Testis (tissue), 3 donors: ENCODE measurements around the gene LRRC7. TPM values are rescaled to one million over a fixed set of nuclear protein-coding genes. Genes with fewer than 3 reads are reported as not detected.
"Not testable (repeated sequence)": the region's sequence is repeated elsewhere in the genome, so short reads cannot be mapped to it uniquely, and the experiment has no call there.

Source experiments
- DNase-seq: peaks from one replicate; pipeline ENCODE4 v3.0.0-alpha.2; 2019
- H3K27ac ChIP-seq, 2 donors: fragments of 200-600 bp; sonication (generic); one replicate each; pipeline ENCODE4 v1.5.1; 2019
- H3K27me3 ChIP-seq: fragments of 200-600 bp; sonication (generic); one replicate; pipeline ENCODE4 v1.5.1; 2019
- H3K36me3 ChIP-seq: fragments of 200-600 bp; sonication (generic); one replicate; pipeline ENCODE4 v1.5.1; 2017; ENCODE audit warnings: low read depth; ENCODE audit errors: missing control alignments
- H3K4me1 ChIP-seq: fragments of 200-600 bp; sonication (generic); one replicate; pipeline ENCODE4 v1.5.1; 2019
- H3K4me3 ChIP-seq, 2 donors: fragments of 200-600 bp; sonication (generic); one replicate each; pipeline ENCODE4 v1.5.1; 2017 to 2019
- H3K9me3 ChIP-seq: fragments of 200-600 bp; sonication (generic); one replicate; pipeline ENCODE4 v1.5.1; 2017
- POLR2A ChIP-seq: fragments of 450-650 bp; IDR thresholded peaks from one replicate; pipeline ENCODE4 v1.6.1; 2017; ENCODE audit warnings: antibody characterized with exemption, mild to moderate bottlenecking, moderate library complexity
- WGBS, 2 donors: methylation state at CpG; one replicate each; pipeline ENCODE4 v1.1.5; 2018; 5-methylcytosine and 5-hydroxymethylcytosine counted together
- intact Hi-C: fragments of 100-400 bp; cut with DNase I; formaldehyde crosslinking; loops from one replicate; pipeline ENCODE4 v1.15.1; 2023; ENCODE audit warnings: low total_unique reads
- polyA plus RNA-seq: library from polyadenylated mRNA; stranded (reverse); fragments of 350-450 nt; fragmentation: Illumina TruSeq; extraction: RNeasy Lipid Tissue Mini Kit (QIAGEN cat#74804); gene quantifications from one replicate; pipeline ENCODE4 v1.2.3, GENCODE V29; 2014; ENCODE audit warnings: low read depth, low replicate concordance; ENCODE audit not compliant: insufficient read depth
- total RNA-seq, 2 donors: library from RNA; depleted of rRNA; stranded (reverse); fragments of >200 nt; gene quantifications; one replicate each; pipeline ENCODE4 v1.2.3, GENCODE V29; 2016
- TF ChIP-seq, protein P1 (sequence below), 3 experiments: fragments of 450-650 bp in 2 of 3; fragments of 200-600 bp in 1 of 3; sonication (generic) in 1 of 3; IDR thresholded peaks; one replicate each; pipeline ENCODE4 v1.5.1; 2016 to 2019; ENCODE audit warnings: antibody characterized with exemption in 3 of 3, mild to moderate bottlenecking in 2 of 3, moderate library complexity in 1 of 3

Gene LRRC7
- total and polyA plus RNA-seq, 3 donors from 2014 or later, result 5.2 to 8.0 (median 6.9) TPM

DNA sequence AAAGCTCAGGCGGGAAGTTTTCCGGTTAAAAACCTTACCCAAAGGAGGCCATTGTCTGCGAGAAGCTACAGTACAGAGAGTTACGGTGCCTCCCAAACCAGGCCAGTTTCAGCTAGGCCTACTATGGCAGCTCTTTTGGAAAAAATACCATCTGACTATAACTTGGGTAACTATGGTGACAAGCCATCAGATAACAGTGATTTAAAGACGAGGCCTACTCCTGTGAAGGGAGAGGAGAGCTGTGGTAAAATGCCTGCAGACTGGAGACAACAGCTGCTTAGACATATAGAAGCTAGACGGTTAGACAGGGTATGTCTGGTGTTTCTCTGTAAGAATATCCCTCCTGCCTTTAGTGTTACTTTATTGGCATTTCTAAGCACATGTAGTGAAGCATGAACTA lies 471.8 kb downstream of the LRRC7 start:
- Histone ChIP-seq H3K27ac (no peak overlapping the region), H3K27me3 (no peaks in the 10 kb centered on the region), H3K9me3 (no peaks in the 10 kb centered on the region), H3K4me1 (no peaks in the 10 kb centered on the region), H3K4me3 (peak overlapping the region; percentile 5 to 17), H3K36me3 (no peaks in the 10 kb centered on the region)
- WGBS, 2 donors, result 68 to 77% methylated on average over 6 of the region's 6 CpGs
- TF ChIP-seq, protein P1, sequence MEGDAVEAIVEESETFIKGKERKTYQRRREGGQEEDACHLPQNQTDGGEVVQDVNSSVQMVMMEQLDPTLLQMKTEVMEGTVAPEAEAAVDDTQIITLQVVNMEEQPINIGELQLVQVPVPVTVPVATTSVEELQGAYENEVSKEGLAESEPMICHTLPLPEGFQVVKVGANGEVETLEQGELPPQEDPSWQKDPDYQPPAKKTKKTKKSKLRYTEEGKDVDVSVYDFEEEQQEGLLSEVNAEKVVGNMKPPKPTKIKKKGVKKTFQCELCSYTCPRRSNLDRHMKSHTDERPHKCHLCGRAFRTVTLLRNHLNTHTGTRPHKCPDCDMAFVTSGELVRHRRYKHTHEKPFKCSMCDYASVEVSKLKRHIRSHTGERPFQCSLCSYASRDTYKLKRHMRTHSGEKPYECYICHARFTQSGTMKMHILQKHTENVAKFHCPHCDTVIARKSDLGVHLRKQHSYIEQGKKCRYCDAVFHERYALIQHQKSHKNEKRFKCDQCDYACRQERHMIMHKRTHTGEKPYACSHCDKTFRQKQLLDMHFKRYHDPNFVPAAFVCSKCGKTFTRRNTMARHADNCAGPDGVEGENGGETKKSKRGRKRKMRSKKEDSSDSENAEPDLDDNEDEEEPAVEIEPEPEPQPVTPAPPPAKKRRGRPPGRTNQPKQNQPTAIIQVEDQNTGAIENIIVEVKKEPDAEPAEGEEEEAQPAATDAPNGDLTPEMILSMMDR (IDR thresholded peaks at IDR 0.05), result no peak
- TF ChIP-seq POLR2A, result no peak
- DNase-seq, result no peak
- intact Hi-C loops, result no loop called here

DNA sequence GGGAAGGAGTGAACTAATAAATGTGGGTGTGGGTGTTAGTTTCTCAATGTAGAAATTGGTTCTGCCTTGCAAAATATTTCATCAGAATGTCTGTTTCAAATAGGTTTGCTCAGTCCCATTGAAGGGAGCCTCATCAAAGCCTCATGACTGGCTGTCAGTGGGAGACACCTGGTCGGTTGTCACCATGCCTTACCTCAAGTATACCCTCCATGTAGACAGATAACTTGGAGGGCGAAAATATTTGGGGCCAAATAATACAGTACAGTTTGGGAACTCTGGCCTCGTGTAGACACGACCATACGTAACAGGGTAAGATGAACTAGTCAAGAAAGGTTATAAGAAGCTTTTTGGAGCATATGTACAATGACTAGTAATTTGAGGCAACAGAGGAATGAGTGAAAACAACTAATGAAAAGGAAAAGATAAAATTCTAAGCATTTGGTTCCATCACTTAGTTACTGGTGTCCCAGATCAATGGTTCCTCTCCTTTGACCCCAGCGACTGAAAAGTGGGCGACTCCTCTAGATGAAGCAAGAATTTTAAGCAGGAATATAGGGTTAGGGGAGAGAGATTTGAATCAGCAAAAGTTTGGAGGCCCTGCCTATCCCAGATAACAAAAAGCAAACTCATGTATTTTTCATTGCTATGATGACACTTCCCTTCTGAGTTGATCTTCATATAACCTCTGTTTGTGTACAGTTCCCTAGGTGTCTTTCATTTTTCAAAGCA lies 473.8 kb downstream of the LRRC7 start:
- H3K27ac ChIP-seq, result no peak overlapping the region
- no peak for TF ChIP-seq POLR2A
- TF ChIP-seq, protein P1 (IDR thresholded peaks at IDR 0.05), result no peak
- H3K4me3 ChIP-seq, result no peak overlapping the region
- 94 to 96% methylated on average over 7 of the region's 7 CpGs for WGBS, 2 donors
- intact Hi-C loops, result no loop called here
- no peaks in the 10 kb centered on the region for H3K4me1 ChIP-seq
- no peaks in the 10 kb centered on the region for H3K9me3 ChIP-seq
- H3K27me3 ChIP-seq, result no peaks in the 10 kb centered on the region
- DNase-seq, result no peak
- H3K36me3 ChIP-seq, result no peaks in the 10 kb centered on the region

DNA sequence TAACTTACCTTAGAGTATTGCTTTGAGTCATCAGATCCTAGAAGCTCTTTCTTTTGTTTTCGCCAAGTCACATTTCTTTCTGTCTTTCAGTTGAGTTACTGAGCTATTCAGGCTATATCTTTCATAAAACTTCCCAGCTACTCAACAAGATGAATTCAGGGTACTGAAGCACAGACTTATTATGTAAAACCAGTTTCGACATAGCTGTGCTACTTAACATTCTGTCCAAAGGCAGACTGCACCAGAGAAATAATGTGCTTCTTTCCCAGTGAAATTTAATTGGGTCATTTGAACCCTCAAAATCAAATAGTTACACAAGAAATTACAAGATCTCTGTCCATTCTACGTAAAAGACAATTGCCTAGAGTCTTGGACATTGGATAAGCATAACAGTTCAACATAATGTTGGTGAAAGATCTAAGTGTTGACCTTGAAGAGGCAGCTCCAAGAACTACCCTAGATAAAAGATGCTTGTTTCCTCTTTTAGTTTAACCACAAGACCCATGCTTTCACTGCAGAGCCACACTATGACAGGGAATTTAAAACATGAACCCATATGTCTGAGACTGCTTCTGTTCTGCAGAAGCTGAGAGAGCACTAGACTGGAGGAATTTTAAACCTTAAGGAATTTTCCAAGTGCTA lies 474.5 kb downstream of the LRRC7 start:
- Histone ChIP-seq H3K9me3 (no peaks in the 10 kb centered on the region), H3K4me3 (no peak overlapping the region), H3K27ac (no peak overlapping the region), H3K27me3 (no peaks in the 10 kb centered on the region), H3K4me1 (no peaks in the 10 kb centered on the region), H3K36me3 (no peaks in the 10 kb centered on the region)
- WGBS, 2 donors, result 67 to 82% methylated on average over 3 of the region's 3 CpGs
- no peak for TF ChIP-seq POLR2A
- TF ChIP-seq, protein P1 (IDR thresholded peaks at IDR 0.05), result no peak
- no peak for DNase-seq
- intact Hi-C loops, result no loop called here

DNA sequence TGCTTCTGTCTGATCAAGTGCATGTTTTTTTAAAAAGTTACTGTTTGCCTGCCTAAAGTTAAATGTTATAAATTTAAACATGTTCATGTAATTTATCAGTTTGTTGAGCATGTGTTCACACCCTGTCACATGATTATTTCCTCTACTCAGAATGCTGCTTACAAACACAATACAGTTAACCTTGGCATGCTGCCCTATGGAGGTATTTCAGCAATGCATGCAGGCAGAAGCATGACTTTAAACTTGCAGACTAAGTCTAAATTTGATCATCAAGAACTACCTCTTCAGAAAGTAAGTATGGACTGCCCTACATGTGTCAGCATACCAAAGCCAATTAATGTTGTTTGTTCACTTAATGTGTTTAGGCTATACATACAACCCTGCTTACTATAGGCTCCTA lies 476.1 kb downstream of the LRRC7 start:
- no peak for DNase-seq
- no peaks in the 10 kb centered on the region for H3K9me3 ChIP-seq
- TF ChIP-seq, protein P1 (IDR thresholded peaks at IDR 0.05), result no peak
- TF ChIP-seq POLR2A, result no peak
- H3K27me3 ChIP-seq, result no peaks in the 10 kb centered on the region
- H3K36me3 ChIP-seq, result no peaks in the 10 kb centered on the region
- H3K4me1 ChIP-seq, result no peaks in the 10 kb centered on the region
- H3K27ac ChIP-seq, result no peak overlapping the region
- intact Hi-C loops, result no loop called here
- H3K4me3 ChIP-seq, result no peak overlapping the region

GRCh38 chr1:70044832-70045231 lies 477.1 kb downstream of the LRRC7 start:
- Histone ChIP-seq H3K27me3 (no peaks in the 10 kb centered on the region), H3K36me3 (no peaks in the 10 kb centered on the region), H3K9me3 (no peaks in the 10 kb centered on the region), H3K4me3 (no peak overlapping the region), H3K4me1 (no peaks in the 10 kb centered on the region), H3K27ac (no peak overlapping the region)
- no peak for TF ChIP-seq POLR2A
- TF ChIP-seq, protein P1 (IDR thresholded peaks at IDR 0.05), result no peak
- intact Hi-C loops, result no loop called here
- no peak for DNase-seq
- WGBS, 2 donors, result 57 to 84% methylated on average over 2 of the region's 2 CpGs

- H3K27me3 ChIP-seq, DNase-seq, H3K36me3 ChIP-seq, H3K9me3 ChIP-seq, intact Hi-C loops, H3K4me3 ChIP-seq, H3K27ac ChIP-seq, H3K4me1 ChIP-seq: not testable (repeated sequence)
- WGBS, 2 donors, result 94 to 100% methylated on average over 1 of the region's 1 CpG
Observed at GRCh38 chr1:70045581-70045980, 477.9 kb downstream of the LRRC7 start.
